Fibroblast of the aortic adventitia (primary cell): Measurements from ENCODE around the gene NFIA. TPM values are rescaled to one million over a fixed set of nuclear protein-coding genes. Genes with fewer than 3 reads are reported as not detected.

Source experiments
- DNase-seq: peaks from one replicate; pipeline ENCODE4 v3.0.0-alpha.2; 2010; ENCODE audit warnings: low read depth
- H3K4me3 ChIP-seq: 2 replicates; pipeline ENCODE4 v1.5.1; 2011; ENCODE audit warnings: low read depth, mild to moderate bottlenecking, control low read depth, low read length, moderate library complexity
- CTCF ChIP-seq: IDR thresholded peaks from 2 replicates; pipeline ENCODE4 v1.5.1; 2011; ENCODE audit warnings: mild to moderate bottlenecking, low read length, control low read depth, inconsistent platforms; ENCODE audit not compliant: insufficient read depth
- total RNA-seq: library from RNA; depleted of rRNA; stranded (reverse); fragments of >200 nt; gene quantifications from 2 replicates; pipeline ENCODE4 v1.2.3, GENCODE V29; 2012; ENCODE audit warnings: low replicate concordance

The NFIA gene
- total RNA-seq, 1 donor = 32.0 TPM

GRCh38 chr1:61419657-61420056 lies 337.3 kb downstream of the NFIA start:
- no peak for DNase-seq
- TF ChIP-seq CTCF = no peak
- H3K4me3 ChIP-seq = no peak overlapping the region

DNA sequence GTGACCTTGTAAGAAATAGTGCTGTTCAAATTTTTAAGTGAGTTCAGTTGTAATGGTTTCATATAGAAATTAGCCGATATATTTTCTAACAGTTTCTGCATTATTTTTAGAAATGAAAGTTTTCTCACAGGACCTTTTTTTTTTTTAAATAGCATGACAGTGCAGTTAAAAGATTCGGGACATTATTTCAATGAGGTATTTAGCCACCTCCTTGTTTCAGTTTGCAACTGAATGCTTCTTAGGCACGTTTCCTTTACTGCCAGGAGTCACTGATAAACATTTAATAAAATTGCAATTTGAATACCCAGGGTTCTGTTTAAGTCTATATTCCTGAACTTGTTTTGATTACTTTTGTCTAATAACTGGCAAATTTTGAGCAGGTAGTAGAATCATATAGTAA lies 337.9 kb downstream of the NFIA start:
- no peak overlapping the region for H3K4me3 ChIP-seq
- DNase-seq = no peak
- no peak for TF ChIP-seq CTCF

DNA sequence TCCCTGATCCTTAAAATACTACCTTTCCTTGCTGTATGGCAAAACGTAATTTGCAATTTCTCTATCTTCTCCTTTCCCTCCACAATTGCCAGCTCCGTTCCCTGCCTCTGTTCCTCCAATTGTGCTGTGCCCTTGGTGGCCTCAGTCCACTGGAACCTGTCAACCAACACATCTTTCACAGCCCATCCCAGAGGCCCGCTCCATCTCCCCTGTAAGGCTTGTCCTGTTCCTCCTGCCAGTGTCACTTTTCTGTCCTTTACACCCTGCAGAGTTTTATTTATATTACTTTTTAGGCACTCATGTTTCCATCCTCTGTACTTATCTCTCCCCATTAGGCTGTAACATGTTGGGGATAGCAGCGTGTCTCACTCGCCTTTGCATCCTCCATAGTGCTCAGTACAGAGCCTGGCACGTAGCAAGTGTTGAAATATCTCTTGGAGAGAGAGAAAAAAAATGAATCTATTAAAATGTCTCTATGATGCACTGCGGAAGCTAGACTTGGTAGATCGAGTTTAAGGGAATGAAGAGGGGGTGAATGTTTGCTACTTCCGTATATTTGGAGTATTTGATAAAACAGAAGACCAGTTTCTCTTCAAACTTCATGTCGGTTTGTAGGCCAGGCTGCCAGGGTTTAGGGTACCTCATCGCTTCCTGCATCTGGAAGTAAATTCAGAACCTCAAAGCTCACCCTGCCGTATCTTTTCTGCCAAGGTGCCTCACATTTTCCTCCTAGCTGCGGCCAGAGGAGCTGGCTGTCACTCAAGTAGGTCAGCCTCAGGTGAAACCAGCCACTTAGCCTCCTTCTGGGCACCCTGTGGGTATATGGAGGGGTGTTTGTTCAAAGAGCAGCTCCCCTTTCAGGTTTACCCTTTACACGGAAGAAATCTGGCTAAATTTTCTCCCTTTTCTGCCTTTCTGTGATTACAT lies 338.8 kb downstream of the NFIA start:
- TF ChIP-seq CTCF = no peak

GRCh38 chr1:61423643-61424042 lies 341.3 kb downstream of the NFIA start:
- H3K4me3 ChIP-seq = no peak overlapping the region
- no peak for TF ChIP-seq CTCF
- DNase-seq = no peak

More for the DNA sequence above, 338.8 kb downstream of the NFIA start:
- H3K4me3 ChIP-seq = no peak overlapping the region
- DNase-seq = no peak

- H3K4me3 ChIP-seq = no peak overlapping the region
- TF ChIP-seq CTCF = no peak
- no peak for DNase-seq
Measured at GRCh38 chr1:61424382-61424781, 342.0 kb downstream of the NFIA start.

- H3K4me3 ChIP-seq = no peak overlapping the region
- DNase-seq = no peak
- TF ChIP-seq CTCF = no peak
Measured at GRCh38 chr1:61425040-61425439, 342.7 kb downstream of the NFIA start.
